ENCODE results near the gene CD177.
"Not testable (repeated sequence)": the region's sequence is repeated elsewhere in the genome, so short reads cannot be mapped to it uniquely, and the experiment has no call there.

The CD177 gene

GRCh38 chr19:43351998-43352746 lies 1.3 kb upstream of the CD177 start:
- DNase-seq (ENCODE audit: low read depth, low spot score) = no peak
- CTCF ChIA-PET = no interaction called here
- no peak overlapping the region for H3K4me3 ChIP-seq (ENCODE audit: low read depth, low read length)
- POLR2A ChIA-PET = no interaction called here
- no peak for TF ChIP-seq CTCF (IDR thresholded peaks at IDR 0.05; ENCODE audit: insufficient read depth, low read length, missing control alignments)

- DNase-seq (ENCODE audit: low read depth, low spot score) = no peak
- ChIA-PET POLR2A (no interaction called here), CTCF (no interaction called here)
- TF ChIP-seq CTCF (IDR thresholded peaks at IDR 0.05; ENCODE audit: insufficient read depth, low read length, missing control alignments) = no peak
- no peak overlapping the region for H3K4me3 ChIP-seq (ENCODE audit: low read depth, low read length)
These were observed 780 bp downstream of the CD177 start for GRCh38 chr19:43354305-43354627.

DNA sequence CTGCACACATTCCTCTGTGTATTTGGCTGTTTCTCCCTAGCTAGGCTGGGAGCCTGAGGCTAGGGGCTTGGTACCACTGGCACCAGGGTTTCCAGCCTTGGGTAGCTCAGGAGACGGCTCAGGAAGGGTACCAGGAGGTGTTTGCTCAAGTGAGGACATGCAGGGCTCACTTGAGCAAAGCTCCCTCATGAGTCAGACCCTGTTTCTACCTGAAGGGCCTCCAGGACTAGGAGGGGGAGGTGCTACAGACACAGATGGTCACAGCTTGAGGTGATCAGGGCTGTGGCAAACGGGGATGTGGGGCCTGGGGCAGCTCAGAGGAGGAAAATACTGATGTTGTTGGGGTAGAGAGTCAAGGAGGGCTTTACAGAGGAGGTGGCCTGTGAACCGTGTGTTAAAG lies 3.3 kb downstream of the CD177 start:
- DNase-seq (ENCODE audit: low read depth, low spot score); POLR2A ChIA-PET; CTCF ChIA-PET; H3K4me3 ChIP-seq (ENCODE audit: low read depth, low read length): not testable (repeated sequence)

GRCh38 chr19:43362179-43362578 lies 8.7 kb downstream of the CD177 start:
- no peak overlapping the region for H3K4me3 ChIP-seq (ENCODE audit: low read depth, low read length)
- ChIA-PET CTCF (no interaction called here), POLR2A (no interaction called here)
- no peak for TF ChIP-seq CTCF (IDR thresholded peaks at IDR 0.05; ENCODE audit: insufficient read depth, low read length, missing control alignments)
- no peak for DNase-seq (ENCODE audit: low read depth, low spot score)

DNA sequence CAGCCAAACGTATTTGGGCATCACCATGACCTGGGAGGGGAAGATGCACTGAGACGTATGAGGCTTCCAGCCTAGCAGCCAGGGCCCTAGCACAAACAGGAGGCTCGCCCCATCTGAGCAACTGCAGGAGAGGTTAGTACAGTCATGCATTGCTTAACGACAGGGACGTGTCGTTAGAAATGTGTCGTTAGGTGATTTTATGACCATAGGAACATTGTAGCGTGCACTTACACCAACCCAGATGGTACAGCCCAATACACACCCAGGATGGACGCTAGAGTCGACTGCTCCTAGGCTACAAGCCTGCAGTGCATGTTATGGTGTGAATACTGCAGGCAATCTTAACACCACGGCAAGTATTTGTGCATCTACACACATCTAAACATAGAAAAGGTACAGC lies 9.3 kb downstream of the CD177 start:
- no peak overlapping the region for H3K4me3 ChIP-seq (ENCODE audit: low read depth, low read length)
- ChIA-PET POLR2A (no interaction called here), CTCF (no interaction called here)
- no peak for TF ChIP-seq CTCF (IDR thresholded peaks at IDR 0.05; ENCODE audit: insufficient read depth, low read length, missing control alignments)
- DNase-seq (ENCODE audit: low read depth, low spot score) = no peak

DNA sequence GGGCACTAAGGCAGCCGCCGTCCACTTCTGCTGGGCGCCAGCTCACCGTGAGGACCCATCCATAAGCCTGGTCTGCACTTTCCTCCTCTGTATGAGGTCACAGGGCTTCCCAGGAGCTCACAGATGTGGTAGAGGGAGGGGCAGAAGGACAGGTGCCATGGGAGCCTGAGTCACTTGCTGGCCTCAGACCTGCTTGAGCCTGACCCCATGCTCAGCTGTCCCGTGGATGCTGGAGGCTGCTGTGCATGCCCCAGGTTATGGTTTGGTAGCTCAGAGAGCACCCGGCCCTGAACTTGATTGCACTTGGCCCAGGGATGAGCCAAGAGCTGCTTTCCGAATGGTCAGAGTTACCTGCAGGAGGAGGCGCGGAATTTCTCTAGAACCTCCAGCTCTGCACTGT lies 12.2 kb downstream of the CD177 start:
- H3K4me3 ChIP-seq (ENCODE audit: low read depth, low read length); DNase-seq (ENCODE audit: low read depth, low spot score); POLR2A ChIA-PET; CTCF ChIA-PET: not testable (repeated sequence)

DNA sequence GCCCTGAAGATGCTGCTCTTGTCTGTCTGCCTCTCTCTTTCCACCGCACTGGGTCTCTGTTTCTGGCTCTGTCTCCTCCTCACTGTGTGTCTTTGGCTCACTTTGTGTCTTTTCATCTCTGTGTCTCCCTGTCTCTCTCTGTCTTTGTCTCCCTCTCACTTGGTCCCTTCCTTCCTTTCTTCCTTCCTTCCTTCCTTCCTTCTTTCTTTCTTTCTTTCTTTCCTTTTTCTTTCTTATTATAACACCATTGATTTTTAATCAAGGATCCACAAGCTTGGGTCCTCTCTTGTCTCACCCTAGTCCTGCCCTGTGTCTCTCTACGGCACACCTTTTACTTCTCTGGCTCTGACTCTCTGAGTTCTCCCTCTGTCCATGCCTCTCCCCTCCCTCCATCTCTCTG lies 14.3 kb downstream of the CD177 start:
- no peak overlapping the region for H3K4me3 ChIP-seq (ENCODE audit: low read depth, low read length)
- ChIA-PET POLR2A (no interaction called here), CTCF (no interaction called here)
- TF ChIP-seq CTCF (IDR thresholded peaks at IDR 0.05; ENCODE audit: insufficient read depth, low read length, missing control alignments) = no peak
- no peak for DNase-seq (ENCODE audit: low read depth, low spot score)

GRCh38 chr19:43368897-43369296 lies 15.4 kb downstream of the CD177 start:
- CTCF ChIA-PET; POLR2A ChIA-PET; H3K4me3 ChIP-seq (ENCODE audit: low read depth, low read length); DNase-seq (ENCODE audit: low read depth, low spot score): not testable (repeated sequence)

Data from AG04449 (cell line).